Measurements from ENCODE around the gene FBXL20. TPM values are rescaled to one million over a fixed set of nuclear protein-coding genes. Genes with fewer than 3 reads are reported as not detected.

The FBXL20 gene
- total RNA-seq, 1 experiment from 2014 or later: 17.2 TPM

DNA sequence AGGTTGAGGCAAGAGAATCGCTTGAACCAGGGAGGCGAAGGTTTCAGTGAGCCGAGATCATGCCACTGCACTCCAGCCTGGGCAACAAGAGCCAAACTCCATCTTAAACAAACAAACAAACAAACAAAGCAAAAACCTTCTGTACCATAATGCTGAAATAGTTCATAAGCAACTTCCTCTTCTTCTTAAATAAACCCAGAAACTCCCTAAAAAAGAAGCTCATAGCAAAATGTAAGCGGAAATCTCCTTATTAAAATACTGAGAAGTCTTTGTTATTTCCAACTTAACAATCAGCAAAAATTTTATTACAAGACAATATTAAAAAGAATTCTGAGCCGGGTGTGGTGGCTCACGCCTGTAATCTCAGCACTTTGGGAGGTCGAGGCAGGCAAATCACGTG lies 82.8 kb downstream of the FBXL20 start (continued):
- TF ChIP-seq, protein P1, sequence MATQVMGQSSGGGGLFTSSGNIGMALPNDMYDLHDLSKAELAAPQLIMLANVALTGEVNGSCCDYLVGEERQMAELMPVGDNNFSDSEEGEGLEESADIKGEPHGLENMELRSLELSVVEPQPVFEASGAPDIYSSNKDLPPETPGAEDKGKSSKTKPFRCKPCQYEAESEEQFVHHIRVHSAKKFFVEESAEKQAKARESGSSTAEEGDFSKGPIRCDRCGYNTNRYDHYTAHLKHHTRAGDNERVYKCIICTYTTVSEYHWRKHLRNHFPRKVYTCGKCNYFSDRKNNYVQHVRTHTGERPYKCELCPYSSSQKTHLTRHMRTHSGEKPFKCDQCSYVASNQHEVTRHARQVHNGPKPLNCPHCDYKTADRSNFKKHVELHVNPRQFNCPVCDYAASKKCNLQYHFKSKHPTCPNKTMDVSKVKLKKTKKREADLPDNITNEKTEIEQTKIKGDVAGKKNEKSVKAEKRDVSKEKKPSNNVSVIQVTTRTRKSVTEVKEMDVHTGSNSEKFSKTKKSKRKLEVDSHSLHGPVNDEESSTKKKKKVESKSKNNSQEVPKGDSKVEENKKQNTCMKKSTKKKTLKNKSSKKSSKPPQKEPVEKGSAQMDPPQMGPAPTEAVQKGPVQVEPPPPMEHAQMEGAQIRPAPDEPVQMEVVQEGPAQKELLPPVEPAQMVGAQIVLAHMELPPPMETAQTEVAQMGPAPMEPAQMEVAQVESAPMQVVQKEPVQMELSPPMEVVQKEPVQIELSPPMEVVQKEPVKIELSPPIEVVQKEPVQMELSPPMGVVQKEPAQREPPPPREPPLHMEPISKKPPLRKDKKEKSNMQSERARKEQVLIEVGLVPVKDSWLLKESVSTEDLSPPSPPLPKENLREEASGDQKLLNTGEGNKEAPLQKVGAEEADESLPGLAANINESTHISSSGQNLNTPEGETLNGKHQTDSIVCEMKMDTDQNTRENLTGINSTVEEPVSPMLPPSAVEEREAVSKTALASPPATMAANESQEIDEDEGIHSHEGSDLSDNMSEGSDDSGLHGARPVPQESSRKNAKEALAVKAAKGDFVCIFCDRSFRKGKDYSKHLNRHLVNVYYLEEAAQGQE (IDR thresholded peaks at IDR 0.05; ENCODE audit: low read depth): no peak
- TF ChIP-seq RAD21 (IDR thresholded peaks at IDR 0.05; ENCODE audit: low read depth) (no peak), POLR2A (IDR thresholded peaks at IDR 0.05; ENCODE audit: borderline replicate concordance, extremely low read depth, insufficient read depth, insufficient read length) (no peak), SP1 (IDR thresholded peaks at IDR 0.05; ENCODE audit: low read depth) (no peak), ELF1 (IDR thresholded peaks at IDR 0.05; ENCODE audit: borderline replicate concordance, low read depth) (no peak), SRF (IDR thresholded peaks at IDR 0.05; ENCODE audit: low read depth) (no peak), FOSL1 (IDR thresholded peaks at IDR 0.05; ENCODE audit: low read depth) (no peak)

DNA sequence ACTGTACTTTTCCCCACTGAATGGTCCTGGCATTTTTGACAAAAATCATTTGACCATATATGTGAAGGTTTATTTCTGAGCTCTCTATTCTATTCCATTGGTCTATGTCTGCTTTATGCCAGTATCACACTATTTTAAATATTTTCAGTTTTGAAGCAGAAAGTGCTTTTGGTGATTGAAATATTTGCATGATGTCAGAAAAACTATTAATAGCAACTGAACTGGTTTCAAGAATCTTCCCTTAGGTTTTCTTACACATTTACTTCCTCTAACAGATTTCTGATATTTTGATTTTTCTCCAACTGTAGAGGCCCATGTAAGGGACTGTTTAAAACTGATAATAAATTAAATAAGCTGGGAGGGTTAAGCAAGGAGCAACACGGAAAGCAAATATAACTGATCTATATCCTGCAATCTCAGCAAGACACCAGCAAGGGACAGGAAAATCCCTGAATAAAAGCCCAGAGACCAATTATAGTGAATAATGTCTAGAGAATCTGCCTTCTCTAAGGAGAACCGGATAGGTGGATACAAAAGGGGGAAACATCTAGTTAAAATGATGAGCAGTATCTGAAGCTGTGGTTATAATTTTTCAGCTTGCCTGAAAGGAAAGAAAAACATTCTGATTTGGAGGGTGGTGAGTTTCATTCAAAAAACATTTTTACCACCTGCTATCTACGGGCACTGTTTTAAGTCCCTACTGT lies 94.8 kb downstream of the FBXL20 start:
- no peaks in the 10 kb centered on the region for H3K27me3 ChIP-seq (ENCODE audit: insufficient read depth, low read length)
- no peak overlapping the region for H3K9ac ChIP-seq (ENCODE audit: low read length)
- H4K20me1 ChIP-seq (ENCODE audit: insufficient read depth): no peaks in the 10 kb centered on the region
- BruUV-seq (replicated peaks): no TSS peak
- no peak overlapping the region for H3K27ac ChIP-seq (ENCODE audit: low read depth, low read length)
- H3K4me3 ChIP-seq (replicated peaks in 1 of 2; ENCODE audit: low read depth in 1 of 2, low read length in 2 of 2): no peak overlapping the region
- no peak for DNase-seq (ENCODE audit: low read depth, low spot score)
- POLR2A ChIA-PET: no interaction called here
- ATAC-seq: no peak
- no peaks in the 10 kb centered on the region for H3K79me2 ChIP-seq (ENCODE audit: insufficient read depth, low read length)
- H2AFZ ChIP-seq (ENCODE audit: low read depth, low read length, poor library complexity, severe bottlenecking): no peak overlapping the region
- H3K9me2 ChIP-seq (ENCODE audit: insufficient read depth): no peaks in the 10 kb centered on the region
- H3K4me1 ChIP-seq (ENCODE audit: control insufficient read depth in 1 of 2, insufficient read depth in 2 of 2, low read length in 2 of 2): no peaks in the 10 kb centered on the region
- CTCF ChIA-PET: no interaction called here
- RAD21 ChIA-PET (ENCODE audit: low non-redundant PET in 1 of 2, low total read pairs in 2 of 2, uncharacterized antibody in 2 of 2, unreplicated experiment in 2 of 2): no interaction called here
- TF ChIP-seq EZH2phosphoT487 (IDR thresholded peaks at IDR 0.05; ENCODE audit: borderline replicate concordance) (no peak), YY1 (IDR thresholded peaks at IDR 0.05; ENCODE audit: extremely low read depth, insufficient replicate concordance, low read depth, low read length) (no peak), SP1 (IDR thresholded peaks at IDR 0.05; ENCODE audit: low read depth) (no peak), ELF1 (IDR thresholded peaks at IDR 0.05; ENCODE audit: borderline replicate concordance, low read depth) (no peak), FOSL1 (IDR thresholded peaks at IDR 0.05; ENCODE audit: low read depth) (no peak), SRF (IDR thresholded peaks at IDR 0.05; ENCODE audit: low read depth) (no peak), EGR1 (IDR thresholded peaks at IDR 0.05; ENCODE audit: low read depth) (no peak), ZFX (IDR thresholded peaks at IDR 0.05) (no peak), CBX3 (IDR thresholded peaks at IDR 0.05; ENCODE audit: low read depth) (no peak), JUND (IDR thresholded peaks at IDR 0.05) (no peak), SIN3A (IDR thresholded peaks at IDR 0.05; ENCODE audit: low read depth) (no peak), RAD21 (IDR thresholded peaks at IDR 0.05; ENCODE audit: low read depth) (no peak)
- TF ChIP-seq, protein P2, sequence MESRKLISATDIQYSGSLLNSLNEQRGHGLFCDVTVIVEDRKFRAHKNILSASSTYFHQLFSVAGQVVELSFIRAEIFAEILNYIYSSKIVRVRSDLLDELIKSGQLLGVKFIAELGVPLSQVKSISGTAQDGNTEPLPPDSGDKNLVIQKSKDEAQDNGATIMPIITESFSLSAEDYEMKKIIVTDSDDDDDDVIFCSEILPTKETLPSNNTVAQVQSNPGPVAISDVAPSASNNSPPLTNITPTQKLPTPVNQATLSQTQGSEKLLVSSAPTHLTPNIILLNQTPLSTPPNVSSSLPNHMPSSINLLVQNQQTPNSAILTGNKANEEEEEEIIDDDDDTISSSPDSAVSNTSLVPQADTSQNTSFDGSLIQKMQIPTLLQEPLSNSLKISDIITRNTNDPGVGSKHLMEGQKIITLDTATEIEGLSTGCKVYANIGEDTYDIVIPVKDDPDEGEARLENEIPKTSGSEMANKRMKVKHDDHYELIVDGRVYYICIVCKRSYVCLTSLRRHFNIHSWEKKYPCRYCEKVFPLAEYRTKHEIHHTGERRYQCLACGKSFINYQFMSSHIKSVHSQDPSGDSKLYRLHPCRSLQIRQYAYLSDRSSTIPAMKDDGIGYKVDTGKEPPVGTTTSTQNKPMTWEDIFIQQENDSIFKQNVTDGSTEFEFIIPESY (IDR thresholded peaks at IDR 0.05; ENCODE audit: extremely low read depth, insufficient replicate concordance, low read length): no peak
- TF ChIP-seq, protein P1 (IDR thresholded peaks at IDR 0.05; ENCODE audit: low read depth): no peak
- no peak overlapping the region for H3K4me2 ChIP-seq (ENCODE audit: low read length)
- H3K36me3 ChIP-seq (ENCODE audit: control insufficient read depth in 1 of 2, insufficient read depth in 2 of 2, low read length in 2 of 2): no peaks in the 10 kb centered on the region
- H3K9me3 ChIP-seq (ENCODE audit: control insufficient read depth in 1 of 2, insufficient read depth in 1 of 2, low read depth in 1 of 2, low read length in 2 of 2): no peaks in the 10 kb centered on the region
- intact Hi-C loops (cut with micrococcal nuclease): no loop called here

Measured in HCT116 (cell line).